ENCODE results near the gene TAGLN.

Gene TAGLN

DNA sequence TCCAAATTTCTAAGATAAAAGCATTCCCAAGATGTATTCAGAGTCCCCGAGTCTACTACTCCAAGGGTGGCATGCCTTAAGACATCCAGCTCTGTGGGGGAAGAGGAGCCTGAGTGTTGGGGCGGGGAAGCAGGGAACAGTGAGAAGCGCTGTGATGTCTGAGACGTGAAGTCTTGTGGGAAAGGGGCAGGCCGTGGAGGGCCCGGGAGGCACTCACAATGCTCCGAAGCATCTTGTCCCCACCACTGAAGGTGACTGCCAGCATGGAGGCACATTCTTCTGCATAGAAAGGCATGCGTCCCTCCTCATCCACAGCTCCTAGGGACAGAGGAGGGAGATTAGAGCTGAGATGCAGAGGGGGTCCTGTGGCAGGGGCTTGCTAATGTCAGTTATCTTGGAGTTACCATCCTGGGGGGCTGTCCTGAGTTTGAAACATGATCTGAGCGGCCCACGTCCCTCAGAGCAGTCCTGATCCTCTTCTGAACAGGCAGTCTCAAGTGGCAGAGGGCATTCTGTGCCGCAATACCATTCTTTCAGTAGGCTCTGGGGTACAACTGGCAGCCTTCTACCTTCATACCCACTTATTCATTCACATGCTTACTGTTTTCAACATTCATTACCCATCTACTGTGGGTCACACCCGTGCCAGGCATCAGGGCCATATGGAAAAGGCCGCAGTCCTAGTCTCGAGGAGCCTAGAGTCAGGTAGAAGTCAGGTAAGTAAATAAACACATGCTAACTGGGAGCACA is 24.0 kb downstream of the TAGLN start:
- Histone ChIP-seq H3K4me1 (ENCODE audit: control insufficient read depth, insufficient read depth, low read length) (peaks cover 81% of the 10 kb centered on the region), H3K9me3 (ENCODE audit: control insufficient read depth, low read length) (no peaks in the 10 kb centered on the region), H3K9ac (ENCODE audit: low read length) (no peak overlapping the region)

DNA sequence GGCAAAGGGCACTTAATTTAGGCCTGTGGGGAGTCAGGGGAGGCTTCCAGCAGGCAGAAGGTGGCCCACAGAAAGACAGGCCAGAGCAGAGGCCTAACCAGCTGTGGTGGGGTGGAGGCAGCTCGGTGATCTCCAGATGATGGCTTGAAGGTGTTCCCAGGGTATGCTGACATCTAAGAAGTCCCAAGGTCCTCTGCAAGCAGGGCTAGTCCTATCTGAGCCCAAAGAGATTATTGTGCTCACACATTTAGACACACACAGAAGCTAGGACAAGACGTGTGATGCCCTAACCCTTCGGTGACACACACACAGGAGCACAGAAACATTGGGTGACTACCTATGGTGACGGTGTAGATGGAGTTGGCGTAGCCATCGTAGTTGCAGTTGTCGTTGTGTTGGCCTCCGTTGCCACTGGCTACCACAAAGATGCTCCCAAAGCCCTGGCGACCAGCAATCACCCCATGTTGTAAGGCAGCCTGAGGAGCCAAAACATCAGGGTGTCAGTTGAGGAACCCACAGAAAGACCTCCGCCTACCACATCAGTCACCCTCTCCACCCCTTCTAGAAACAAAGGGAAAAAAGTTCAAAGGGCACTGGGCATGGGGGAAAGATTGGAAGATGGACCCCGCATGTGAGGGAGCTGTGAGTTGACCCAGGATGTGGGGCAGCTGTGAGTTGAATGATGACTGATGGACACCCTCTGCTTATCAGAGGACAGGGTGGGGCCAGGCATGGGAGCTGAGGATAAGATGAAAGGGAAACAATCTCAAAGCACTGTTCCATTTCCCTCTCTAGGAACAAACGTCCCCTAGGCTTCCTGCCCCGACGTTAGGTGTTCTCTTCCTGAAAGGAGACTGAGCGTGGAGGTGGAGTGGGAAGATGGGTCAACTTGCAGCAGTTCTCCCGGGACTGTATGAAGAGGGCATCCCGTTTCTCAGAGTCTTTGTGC is 24.8 kb downstream of the TAGLN start:
- Histone ChIP-seq H3K4me3 (ENCODE audit: low read length) (peak overlapping the region; percentile 7), H3K4me1 (ENCODE audit: control insufficient read depth, insufficient read depth, low read length) (peaks cover 72% of the 10 kb centered on the region)

More for the DNA sequence above, 24.0 kb downstream of the TAGLN start:
- Histone ChIP-seq H3K27me3 (ENCODE audit: control insufficient read depth, insufficient read depth, low read length) (no peaks in the 10 kb centered on the region), H3K36me3 (ENCODE audit: control insufficient read depth, insufficient read depth, low read length) (peaks cover 33% of the 10 kb centered on the region), H3K4me3 (ENCODE audit: low read length) (no peak overlapping the region)

DNA sequence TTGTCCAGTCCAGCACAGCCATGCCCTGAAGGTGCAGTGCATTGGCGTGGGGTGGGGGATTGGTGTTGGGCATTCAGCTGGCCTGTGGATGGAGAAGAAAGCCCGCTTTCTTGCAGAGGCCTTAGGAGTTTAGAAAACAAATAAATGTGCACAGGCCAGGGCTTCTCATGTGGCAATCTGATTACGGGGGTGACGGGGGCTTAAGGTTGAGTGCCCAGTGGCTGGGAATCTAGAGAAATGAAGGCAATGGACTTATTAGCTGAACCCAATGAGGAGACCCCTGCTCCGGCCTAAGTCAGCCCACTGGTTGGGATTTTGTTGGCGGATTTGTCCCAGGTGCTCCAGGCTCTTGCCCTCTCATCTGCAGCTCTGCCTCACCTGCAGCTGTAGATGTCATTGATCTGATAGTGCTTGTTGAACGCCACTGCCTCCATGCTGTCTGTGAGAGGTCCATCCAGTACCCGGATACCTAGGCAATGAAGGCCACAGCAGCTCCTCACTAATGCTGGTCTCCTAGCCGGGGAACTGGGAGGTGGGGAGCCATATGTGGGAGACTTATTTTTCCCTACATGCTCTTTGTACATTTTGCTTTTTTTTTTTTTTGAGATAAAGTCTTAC is 26.5 kb downstream of the TAGLN start:
- no peaks in the 10 kb centered on the region for H3K9me3 ChIP-seq (ENCODE audit: control insufficient read depth, low read length)
- H3K27me3 ChIP-seq (ENCODE audit: control insufficient read depth, insufficient read depth, low read length): no peaks in the 10 kb centered on the region
- peaks cover 35% of the 10 kb centered on the region for H3K36me3 ChIP-seq (ENCODE audit: control insufficient read depth, insufficient read depth, low read length)
- H3K9ac ChIP-seq (ENCODE audit: low read length): no peak overlapping the region
- H3K4me3 ChIP-seq (ENCODE audit: low read length): no peak overlapping the region
- H3K4me1 ChIP-seq (ENCODE audit: control insufficient read depth, insufficient read depth, low read length): peaks cover 67% of the 10 kb centered on the region

More for the DNA sequence above, 24.8 kb downstream of the TAGLN start:
- Histone ChIP-seq H3K27me3 (ENCODE audit: control insufficient read depth, insufficient read depth, low read length) (no peaks in the 10 kb centered on the region), H3K9me3 (ENCODE audit: control insufficient read depth, low read length) (no peaks in the 10 kb centered on the region), H3K9ac (ENCODE audit: low read length) (peak overlapping the region; percentile 38), H3K36me3 (ENCODE audit: control insufficient read depth, insufficient read depth, low read length) (peaks cover 30% of the 10 kb centered on the region)

DNA sequence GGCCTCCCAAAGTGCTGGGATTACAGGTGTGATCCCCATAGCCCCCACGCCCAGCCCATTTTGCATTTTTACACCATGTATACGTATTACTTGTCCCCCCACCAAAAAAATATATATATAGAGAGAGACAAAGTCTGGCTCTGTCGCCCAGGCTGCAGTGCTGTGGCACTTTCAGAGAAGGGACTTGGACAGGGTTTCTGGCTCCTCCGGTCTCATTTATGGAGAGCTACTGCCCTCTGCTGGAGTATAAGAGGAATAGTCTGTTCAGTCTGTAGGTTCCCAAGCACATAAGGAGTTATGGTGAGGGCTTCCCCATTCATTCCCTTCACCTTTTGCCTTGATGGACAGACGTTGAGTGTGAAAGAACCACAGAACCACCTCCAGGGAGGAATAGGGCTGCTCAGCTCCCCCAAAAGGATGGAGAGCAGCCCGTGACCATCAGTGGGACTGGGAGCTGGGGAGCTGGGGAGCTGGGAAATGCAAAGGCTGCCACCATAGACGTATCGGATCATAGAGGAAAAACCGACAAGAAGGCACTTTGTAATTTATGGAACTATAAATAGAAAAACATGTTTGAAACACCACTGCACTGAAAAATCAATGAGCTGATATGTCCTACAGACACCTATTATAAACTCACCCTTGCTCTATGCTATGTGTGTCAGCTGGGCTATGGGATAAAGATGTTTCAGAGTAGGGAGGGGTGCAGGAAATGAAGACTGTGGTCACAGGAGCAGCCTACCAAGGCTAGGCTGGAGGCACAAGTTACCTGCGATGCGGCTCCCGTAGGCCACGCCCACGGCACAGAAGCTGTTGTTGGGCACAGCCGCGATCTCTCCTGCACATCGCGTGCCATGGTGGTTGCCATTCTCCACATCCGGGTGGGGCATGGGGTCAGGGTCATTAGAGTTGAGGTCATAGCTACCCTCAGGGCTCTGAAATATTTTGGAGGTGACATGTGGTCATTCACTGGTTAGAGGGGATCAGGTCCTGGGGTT is 27.5 kb downstream of the TAGLN start:
- Histone ChIP-seq H3K9me3 (ENCODE audit: control insufficient read depth, low read length) (no peaks in the 10 kb centered on the region), H3K4me3 (ENCODE audit: low read length) (no peak overlapping the region), H3K9ac (ENCODE audit: low read length) (no peak overlapping the region), H3K27me3 (ENCODE audit: control insufficient read depth, insufficient read depth, low read length) (no peaks in the 10 kb centered on the region), H3K4me1 (ENCODE audit: control insufficient read depth, insufficient read depth, low read length) (peaks cover 64% of the 10 kb centered on the region), H3K36me3 (ENCODE audit: control insufficient read depth, insufficient read depth, low read length) (peaks cover 35% of the 10 kb centered on the region)

DNA sequence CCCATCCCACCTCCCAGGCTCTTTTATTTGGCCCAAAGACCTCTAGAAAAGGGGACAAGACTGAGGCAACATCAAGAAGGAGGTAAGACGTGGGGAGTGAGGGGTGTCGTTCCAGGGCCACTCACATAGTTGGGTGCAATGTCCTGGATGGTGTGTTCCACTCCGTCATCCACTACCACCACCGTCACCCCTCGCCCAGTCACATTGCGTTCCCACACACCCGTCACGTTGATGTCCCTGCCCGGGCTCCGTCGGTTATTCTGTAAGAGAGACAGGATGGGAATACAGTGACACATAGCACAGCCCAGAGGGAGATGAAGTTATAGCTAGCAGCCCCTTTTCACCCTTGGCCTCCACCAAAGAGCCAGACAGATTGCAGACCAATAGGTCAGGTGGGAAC is 28.9 kb downstream of the TAGLN start:
- H3K4me1 ChIP-seq (ENCODE audit: control insufficient read depth, insufficient read depth, low read length): peaks cover 56% of the 10 kb centered on the region
- H3K4me3 ChIP-seq (ENCODE audit: low read length): no peak overlapping the region
- no peaks in the 10 kb centered on the region for H3K9me3 ChIP-seq (ENCODE audit: control insufficient read depth, low read length)
- H3K27me3 ChIP-seq (ENCODE audit: control insufficient read depth, insufficient read depth, low read length): no peaks in the 10 kb centered on the region
- no peak overlapping the region for H3K9ac ChIP-seq (ENCODE audit: low read length)
- H3K36me3 ChIP-seq (ENCODE audit: control insufficient read depth, insufficient read depth, low read length): peaks cover 35% of the 10 kb centered on the region

DNA sequence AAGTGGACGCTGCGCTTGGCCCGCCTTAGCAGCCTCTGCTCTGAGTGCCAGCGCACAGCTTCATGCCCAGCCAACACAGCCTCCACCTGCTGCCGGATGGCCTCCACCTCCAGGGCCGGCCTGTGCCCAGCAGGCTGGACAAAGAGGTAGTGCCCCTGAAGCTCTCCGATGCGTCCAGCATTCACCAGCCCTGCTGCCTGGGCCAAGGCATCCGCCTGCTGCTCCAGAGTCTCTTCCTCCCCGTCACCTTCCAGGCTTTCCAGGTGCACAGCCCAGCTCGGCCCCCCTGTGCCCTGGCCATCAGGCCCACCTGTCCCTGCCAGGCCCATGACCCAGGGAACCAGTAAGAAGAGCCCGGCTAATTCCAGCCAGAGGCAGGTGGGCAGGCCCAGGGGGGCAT is 30.2 kb downstream of the TAGLN start:
- no peaks in the 10 kb centered on the region for H3K9me3 ChIP-seq (ENCODE audit: control insufficient read depth, low read length)
- H3K27me3 ChIP-seq (ENCODE audit: control insufficient read depth, insufficient read depth, low read length): no peaks in the 10 kb centered on the region
- peak overlapping the region; percentile 99 for H3K9ac ChIP-seq (ENCODE audit: low read length)
- peaks cover 49% of the 10 kb centered on the region for H3K4me1 ChIP-seq (ENCODE audit: control insufficient read depth, insufficient read depth, low read length)
- no peak overlapping the region for H3K4me3 ChIP-seq (ENCODE audit: low read length)
- H3K36me3 ChIP-seq (ENCODE audit: control insufficient read depth, insufficient read depth, low read length): peaks cover 27% of the 10 kb centered on the region

DNA sequence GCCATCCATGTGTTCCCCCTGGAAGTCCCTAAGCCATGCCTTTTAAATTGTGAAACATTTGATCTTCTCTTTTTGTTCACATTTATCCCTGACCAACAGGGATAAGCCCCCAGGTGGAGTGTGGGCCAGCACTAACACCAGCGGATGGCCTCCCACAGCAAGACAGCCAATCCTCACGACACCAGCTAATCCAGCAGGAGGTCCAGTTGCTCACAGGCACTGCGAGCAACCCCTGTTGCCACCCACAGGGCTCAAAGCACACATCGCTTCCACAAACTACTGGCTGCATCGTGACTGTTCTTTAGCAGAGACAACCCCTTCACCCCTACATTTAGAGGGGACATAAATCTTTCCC is 30.7 kb downstream of the TAGLN start:
- H3K4me1 ChIP-seq (ENCODE audit: control insufficient read depth, insufficient read depth, low read length): peaks cover 44% of the 10 kb centered on the region
- H3K9me3 ChIP-seq (ENCODE audit: control insufficient read depth, low read length): no peaks in the 10 kb centered on the region
- H3K27me3 ChIP-seq (ENCODE audit: control insufficient read depth, insufficient read depth, low read length): no peaks in the 10 kb centered on the region
- H3K4me3 ChIP-seq (ENCODE audit: low read length): peak overlapping the region; percentile 86
- H3K9ac ChIP-seq (ENCODE audit: low read length): peak overlapping the region; percentile 99
- H3K36me3 ChIP-seq (ENCODE audit: control insufficient read depth, insufficient read depth, low read length): peaks cover 26% of the 10 kb centered on the region

DNA sequence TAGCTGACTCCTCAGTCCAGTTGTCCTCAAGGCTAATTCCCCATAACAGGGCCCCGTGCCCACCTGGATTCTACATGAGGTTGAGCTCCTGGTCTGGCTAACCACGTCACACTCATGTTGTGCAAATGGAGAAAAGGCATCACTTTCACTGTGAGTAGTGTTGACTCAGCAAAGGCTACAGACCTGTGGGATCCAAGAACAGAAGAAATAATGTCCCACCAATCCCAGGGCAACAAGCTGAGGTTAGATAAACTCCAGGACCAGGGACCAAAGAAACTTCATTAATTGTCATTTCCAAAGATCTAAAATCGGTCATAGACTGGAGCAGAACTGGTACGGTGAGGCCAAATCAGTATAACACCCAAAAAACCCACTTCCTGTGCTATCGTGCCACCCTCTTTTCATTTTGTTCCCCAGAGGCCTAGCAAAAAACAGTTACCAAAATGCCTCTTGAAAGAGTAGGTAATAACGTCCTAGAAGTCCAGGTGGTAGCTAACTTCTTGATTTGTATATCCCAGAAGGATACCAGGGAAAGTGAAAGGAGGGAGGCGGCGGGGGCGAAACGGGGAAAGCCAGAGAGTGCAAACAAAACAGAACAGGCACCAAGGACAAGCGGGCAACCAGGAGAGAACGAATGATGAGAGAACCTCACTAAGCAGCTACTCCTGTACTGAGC is 31.3 kb downstream of the TAGLN start:
- Histone ChIP-seq H3K9me3 (ENCODE audit: control insufficient read depth, low read length) (no peaks in the 10 kb centered on the region), H3K4me3 (ENCODE audit: low read length) (peak overlapping the region; percentile 86), H3K27me3 (ENCODE audit: control insufficient read depth, insufficient read depth, low read length) (no peaks in the 10 kb centered on the region), H3K36me3 (ENCODE audit: control insufficient read depth, insufficient read depth, low read length) (peaks cover 26% of the 10 kb centered on the region), H3K4me1 (ENCODE audit: control insufficient read depth, insufficient read depth, low read length) (peaks cover 39% of the 10 kb centered on the region), H3K9ac (ENCODE audit: low read length) (peak overlapping the region; percentile 99)

DNA sequence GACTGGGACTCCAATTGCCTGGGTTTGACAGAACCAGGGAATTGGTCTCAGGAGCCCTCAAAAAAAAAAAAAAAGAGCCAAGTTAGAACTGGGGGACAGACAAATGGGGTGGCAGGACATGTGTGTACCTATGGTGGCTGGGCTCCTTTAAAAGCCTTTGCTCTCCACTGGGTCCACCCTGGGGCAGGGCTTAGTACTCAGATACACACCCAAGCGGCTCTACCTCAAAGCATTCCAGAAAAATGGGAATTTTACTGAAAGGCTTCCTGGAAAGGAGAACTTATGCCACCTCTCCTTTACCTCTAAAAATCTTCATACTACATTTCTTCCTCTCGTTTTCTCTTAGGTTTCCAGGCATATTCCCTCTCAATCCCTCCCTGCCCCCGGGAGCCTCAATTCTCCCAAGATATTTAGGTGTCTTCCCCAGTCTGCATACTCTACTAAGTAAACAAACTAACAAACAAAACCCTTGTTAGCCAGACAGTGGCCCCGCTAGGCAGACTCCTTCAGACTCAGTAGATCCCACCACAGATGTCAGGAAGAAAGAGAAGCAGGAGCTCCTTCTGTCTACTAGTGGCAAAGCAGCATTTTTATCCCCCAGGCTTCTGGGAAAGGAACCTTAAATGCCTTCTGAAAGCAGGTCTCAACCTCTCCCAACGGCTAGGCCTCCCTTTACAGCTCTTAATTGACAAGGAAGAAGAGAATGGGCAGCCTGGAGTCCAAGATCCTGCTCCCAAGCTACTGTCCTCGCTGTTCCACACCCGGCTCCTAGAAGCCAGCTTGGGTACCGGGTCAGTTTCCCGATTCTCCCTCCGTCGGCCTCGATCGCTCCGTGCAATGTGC is 32.0 kb downstream of the TAGLN start:
- Histone ChIP-seq H3K4me1 (ENCODE audit: control insufficient read depth, insufficient read depth, low read length) (peaks cover 31% of the 10 kb centered on the region), H3K36me3 (ENCODE audit: control insufficient read depth, insufficient read depth, low read length) (peaks cover 26% of the 10 kb centered on the region), H3K9me3 (ENCODE audit: control insufficient read depth, low read length) (no peaks in the 10 kb centered on the region), H3K27me3 (ENCODE audit: control insufficient read depth, insufficient read depth, low read length) (no peaks in the 10 kb centered on the region), H3K4me3 (ENCODE audit: low read length) (peak overlapping the region; percentile 86), H3K9ac (ENCODE audit: low read length) (peak overlapping the region; percentile 99)

DNA sequence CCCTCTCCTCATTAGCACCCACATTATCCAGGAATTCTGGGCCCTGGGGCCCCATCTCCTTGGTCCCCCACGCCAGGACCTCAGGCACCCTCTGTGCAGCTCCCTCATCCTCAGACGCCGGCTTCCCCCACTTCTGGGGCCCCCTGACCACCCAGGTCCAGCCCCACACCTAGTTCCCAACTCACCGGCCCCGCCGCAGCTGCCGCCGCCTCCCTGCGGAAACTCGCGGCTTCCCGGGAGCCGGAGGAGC is 32.6 kb downstream of the TAGLN start, which contains the start of gene PCSK7:
PCSK7 (minus strand) TSS at position 232 of the 250 bp plus-strand sequence. CDS start 2,229 bp downstream, outside the sequence.
- peaks cover 26% of the 10 kb centered on the region for H3K4me1 ChIP-seq (ENCODE audit: control insufficient read depth, insufficient read depth, low read length)
- peaks cover 26% of the 10 kb centered on the region for H3K36me3 ChIP-seq (ENCODE audit: control insufficient read depth, insufficient read depth, low read length)
- no peaks in the 10 kb centered on the region for H3K27me3 ChIP-seq (ENCODE audit: control insufficient read depth, insufficient read depth, low read length)

More for the DNA sequence above, 32.6 kb downstream of the TAGLN start, which contains the start of gene PCSK7:
- Histone ChIP-seq H3K9me3 (ENCODE audit: control insufficient read depth, low read length) (no peaks in the 10 kb centered on the region), H3K4me3 (ENCODE audit: low read length) (peak within 1 kb of the TSS; percentile 89), H3K9ac (ENCODE audit: low read length) (peak within 1 kb of the TSS; percentile 99)
